Liver (tissue), 9 donors: Measurements from ENCODE around the gene DACH1. TPM values are rescaled to one million over a fixed set of nuclear protein-coding genes. Genes with fewer than 3 reads are reported as not detected.

ENCODE experiments used
- DNase-seq: peaks from one replicate; pipeline ENCODE4 v3.0.0-alpha.2; 2017; ENCODE audit warnings: low spot score
- H3K27ac ChIP-seq, 2 donors: one replicate each; pipeline ENCODE4 v1.7.0; 2013; ENCODE audit warnings: inconsistent platforms in 2 of 2, low read length in 2 of 2, control low read depth in 1 of 2, low read depth in 1 of 2, mild to moderate bottlenecking in 1 of 2
- H3K27me3 ChIP-seq, 4 donors: one replicate each; pipeline versions ENCODE4 v1.6.1 to v1.7.0; 2013; ENCODE audit warnings: low read length in 3 of 4, inconsistent platforms in 1 of 4, mild to moderate bottlenecking in 1 of 4, moderate library complexity in 1 of 4; ENCODE audit not compliant: control insufficient read depth in 4 of 4, insufficient read depth in 4 of 4
- H3K36me3 ChIP-seq, 4 donors: one replicate each; pipeline versions ENCODE4 v1.6.1 to v1.7.0; 2013; ENCODE audit warnings: low read length in 3 of 4, mild to moderate bottlenecking in 3 of 4, low read depth in 1 of 4, moderate library complexity in 1 of 4; ENCODE audit not compliant: control insufficient read depth in 4 of 4, insufficient read depth in 3 of 4
- H3K4me1 ChIP-seq, 4 donors: one replicate each; pipeline versions ENCODE4 v1.6.1 to v1.7.0; 2013; ENCODE audit warnings: low read length in 3 of 4, mild to moderate bottlenecking in 3 of 4, moderate library complexity in 1 of 4; ENCODE audit not compliant: control insufficient read depth in 4 of 4, insufficient read depth in 4 of 4
- H3K4me3 ChIP-seq, 3 donors: one replicate each; pipeline versions ENCODE4 v1.6.1 to v1.7.0; 2013; ENCODE audit warnings: low read length in 3 of 3, control low read depth in 1 of 3, low read depth in 1 of 3, mild to moderate bottlenecking in 1 of 3
- H3K9ac ChIP-seq, 2 donors: one replicate each; pipeline ENCODE4 v1.7.0; 2013; ENCODE audit warnings: low read length in 2 of 2, mild to moderate bottlenecking in 2 of 2, moderate library complexity in 2 of 2, control low read depth in 1 of 2, low read depth in 1 of 2
- H3K9me3 ChIP-seq, 4 donors: one replicate each; pipeline versions ENCODE4 v1.6.1 to v1.7.0; 2013; ENCODE audit warnings: low read length in 3 of 4; ENCODE audit not compliant: control insufficient read depth in 4 of 4
- ATF3 ChIP-seq: IDR thresholded peaks from 2 replicates; pipeline ENCODE4 v1.6.1; 2016; ENCODE audit warnings: antibody characterized with exemption
- CTCF ChIP-seq: fragments of 150-350 bp; IDR thresholded peaks from 2 replicates; pipeline ENCODE4 v1.5.1; 2017; ENCODE audit warnings: improper control_type of control experiment, low read depth, low read length; ENCODE audit not compliant: missing input control
- EGR1 ChIP-seq, 2 donors: IDR thresholded peaks; 2 replicates each; pipeline ENCODE4 v1.6.1; 2016 to 2018; ENCODE audit warnings: antibody characterized with exemption in 2 of 2, low read depth in 2 of 2
- FOXA1 ChIP-seq: IDR thresholded peaks from 2 replicates; pipeline ENCODE4 v1.6.1; 2016; ENCODE audit warnings: antibody characterized with exemption
- FOXA2 ChIP-seq: IDR thresholded peaks from 2 replicates; pipeline ENCODE4 v1.6.1; 2016; ENCODE audit warnings: antibody characterized with exemption
- GABPA ChIP-seq, 2 donors: IDR thresholded peaks in 1 of 2; conservative IDR thresholded peaks in 1 of 2; 2 replicates each; pipeline ENCODE4 v1.6.1; 2016; ENCODE audit warnings: antibody characterized with exemption in 2 of 2, mild to moderate bottlenecking in 1 of 2, moderate library complexity in 1 of 2
- HNF4A ChIP-seq, 2 donors: conservative IDR thresholded peaks; 2 replicates each; pipeline ENCODE4 v1.6.1; 2016; ENCODE audit warnings: antibody characterized with exemption in 2 of 2, mild to moderate bottlenecking in 2 of 2
- HNF4G ChIP-seq: IDR thresholded peaks from 2 replicates; pipeline ENCODE4 v1.6.1; 2016; ENCODE audit warnings: antibody characterized with exemption
- MAX ChIP-seq: IDR thresholded peaks from 2 replicates; pipeline ENCODE4 v1.6.1; 2016; ENCODE audit warnings: antibody characterized with exemption
- RAD21 ChIP-seq, 2 donors: IDR thresholded peaks; 2 replicates each; pipeline ENCODE4 v1.6.1; 2016; ENCODE audit warnings: antibody characterized with exemption in 2 of 2, mild to moderate bottlenecking in 2 of 2
- RXRA ChIP-seq, 2 donors: IDR thresholded peaks; 2 replicates each; pipeline ENCODE4 v1.6.1; 2017 to 2018; ENCODE audit warnings: antibody characterized with exemption in 2 of 2, mild to moderate bottlenecking in 1 of 2
- SP1 ChIP-seq: IDR thresholded peaks from 2 replicates; pipeline ENCODE4 v1.6.1; 2018; ENCODE audit warnings: antibody characterized with exemption, mild to moderate bottlenecking
- TAF1 ChIP-seq: conservative IDR thresholded peaks from 2 replicates; pipeline ENCODE4 v1.6.1; 2016; ENCODE audit warnings: antibody characterized with exemption, mild to moderate bottlenecking
- YY1 ChIP-seq: IDR thresholded peaks from 2 replicates; pipeline ENCODE4 v1.6.1; 2016; ENCODE audit warnings: antibody characterized with exemption, mild to moderate bottlenecking
- WGBS: extraction: QIAGEN DNeasy Blood & Tissue Kit; methylation state at CpG from one replicate; pipeline ENCODE4 v1.1.7; 2013; 5-methylcytosine and 5-hydroxymethylcytosine counted together
- polyA plus RNA-seq, 2 donors: library from polyadenylated mRNA; stranded (reverse) in 1 of 2; unstranded in 1 of 2; fragments of 200-250 nt in 1 of 2; fragments of >200 nt in 1 of 2; fragmentation: Nextera tagmentation in 1 of 2; extraction: Ambion mirVana in 1 of 2; gene quantifications; one replicate each; pipeline versions ENCODE4 v1.2.1 to v1.2.3, GENCODE V29; 2013 to 2015
- total RNA-seq, 2 donors: library from RNA; depleted of rRNA; stranded (reverse); fragments of >200 nt; gene quantifications; one replicate each; pipeline ENCODE4 v1.2.3, GENCODE V29; 2014
- TF ChIP-seq, protein P1 (sequence below): IDR thresholded peaks from 2 replicates; pipeline ENCODE4 v1.6.1; 2016; ENCODE audit warnings: antibody characterized with exemption
- TF ChIP-seq, protein P2 (sequence below): IDR thresholded peaks from 2 replicates; pipeline ENCODE4 v1.6.1; 2016; ENCODE audit warnings: antibody characterized with exemption, mild to moderate bottlenecking
- donor health status: healthy.
- donor health status: healthy.
- donor health status: healthy.
- donor health status: healthy.
- donor health status: healthy.

Gene DACH1
- total and polyA plus RNA-seq, 4 donors = 0.28 to 1.9 (median 0.77) TPM

DNA sequence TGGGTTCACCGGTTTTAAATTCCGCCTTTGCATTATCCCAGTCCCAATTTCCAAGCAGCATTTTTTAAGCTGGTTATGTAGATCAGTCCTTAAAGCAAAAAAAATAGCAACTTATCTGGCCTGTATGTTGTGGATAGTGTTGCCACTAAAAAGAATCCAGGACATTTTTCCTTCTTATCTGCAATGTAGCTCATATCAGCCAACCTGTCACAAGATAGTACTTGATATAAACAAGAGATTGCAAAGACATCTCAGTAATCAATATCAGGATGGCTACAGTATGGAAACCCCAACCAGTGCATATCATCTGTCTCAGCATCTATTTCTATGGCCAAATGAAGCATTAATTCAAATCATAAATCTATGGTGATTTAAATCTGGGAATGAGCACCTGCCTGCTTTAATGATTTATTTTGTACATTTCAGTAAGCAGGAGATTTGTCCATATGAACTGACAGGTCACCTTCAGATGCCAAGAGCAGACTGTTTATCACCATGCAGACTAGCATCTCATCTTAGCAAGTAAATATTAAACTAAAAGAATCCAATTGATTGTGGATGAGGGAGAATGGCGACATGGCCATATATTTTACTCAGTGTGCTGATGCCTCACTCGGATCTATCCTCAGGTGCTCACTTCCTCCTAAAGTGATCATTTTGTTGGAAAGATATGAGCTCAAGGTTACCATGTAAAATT is 240.4 kb downstream of the DACH1 start:
- no peak overlapping the region for H3K27ac ChIP-seq
- no peaks in the 10 kb centered on the region for H3K4me1 ChIP-seq
- H3K4me3 ChIP-seq = no peak overlapping the region
- TF ChIP-seq RXRA (IDR thresholded peaks at IDR 0.05) (no peak), MAX (no peak), ATF3 (no peak), CTCF (no peak), EGR1 (IDR thresholded peaks at IDR 0.05; ENCODE audit: low read depth in 2 of 2) (no peak), HNF4G (no peak), TAF1 (no peak), FOXA2 (no peak), FOXA1 (no peak), RAD21 (IDR thresholded peaks at IDR 0.05) (no peak), GABPA (IDR thresholded peaks at IDR 0.05 in 1 of 2, conservative IDR thresholded peaks at IDR 0.05 in 1 of 2) (no peak), YY1 (no peak)
- H3K36me3 ChIP-seq = no peaks in the 10 kb centered on the region
- WGBS = 67% methylated on average over 4 of the region's 4 CpGs
- H3K9ac ChIP-seq = no peak overlapping the region
- no peak for DNase-seq
- H3K9me3 ChIP-seq = no peaks in the 10 kb centered on the region
- peaks cover 0 to 4% (median 0%) of the 10 kb centered on the region in 4 donors for H3K27me3 ChIP-seq

DNA sequence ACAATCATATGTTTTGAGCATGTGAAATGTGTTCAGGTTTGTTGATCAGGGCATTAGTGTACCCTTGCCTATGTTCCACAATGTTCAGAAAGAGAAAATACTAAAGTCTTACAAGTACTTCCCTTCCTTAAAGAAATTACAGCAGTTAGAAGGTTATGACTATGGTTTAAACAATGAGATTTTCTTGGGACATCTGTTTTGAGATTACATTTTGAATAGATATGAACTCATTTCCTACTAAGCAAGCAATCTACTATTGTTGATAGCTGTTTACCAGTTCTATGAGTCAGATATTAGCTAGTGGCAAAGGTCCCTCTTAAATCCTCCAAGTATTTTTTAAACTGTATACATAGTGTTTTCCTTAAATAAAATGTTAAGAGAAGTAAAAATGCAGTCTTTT is 241.3 kb downstream of the DACH1 start:
- TF ChIP-seq, protein P1, sequence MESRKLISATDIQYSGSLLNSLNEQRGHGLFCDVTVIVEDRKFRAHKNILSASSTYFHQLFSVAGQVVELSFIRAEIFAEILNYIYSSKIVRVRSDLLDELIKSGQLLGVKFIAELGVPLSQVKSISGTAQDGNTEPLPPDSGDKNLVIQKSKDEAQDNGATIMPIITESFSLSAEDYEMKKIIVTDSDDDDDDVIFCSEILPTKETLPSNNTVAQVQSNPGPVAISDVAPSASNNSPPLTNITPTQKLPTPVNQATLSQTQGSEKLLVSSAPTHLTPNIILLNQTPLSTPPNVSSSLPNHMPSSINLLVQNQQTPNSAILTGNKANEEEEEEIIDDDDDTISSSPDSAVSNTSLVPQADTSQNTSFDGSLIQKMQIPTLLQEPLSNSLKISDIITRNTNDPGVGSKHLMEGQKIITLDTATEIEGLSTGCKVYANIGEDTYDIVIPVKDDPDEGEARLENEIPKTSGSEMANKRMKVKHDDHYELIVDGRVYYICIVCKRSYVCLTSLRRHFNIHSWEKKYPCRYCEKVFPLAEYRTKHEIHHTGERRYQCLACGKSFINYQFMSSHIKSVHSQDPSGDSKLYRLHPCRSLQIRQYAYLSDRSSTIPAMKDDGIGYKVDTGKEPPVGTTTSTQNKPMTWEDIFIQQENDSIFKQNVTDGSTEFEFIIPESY = no peak
- TF ChIP-seq CTCF (no peak), YY1 (no peak), RXRA (IDR thresholded peaks at IDR 0.05) (no peak), FOXA2 (no peak), SP1 (no peak), HNF4A (conservative IDR thresholded peaks at IDR 0.05) (no peak), RAD21 (IDR thresholded peaks at IDR 0.05) (no peak), GABPA (IDR thresholded peaks at IDR 0.05 in 1 of 2, conservative IDR thresholded peaks at IDR 0.05 in 1 of 2) (no peak), MAX (no peak), TAF1 (no peak), EGR1 (IDR thresholded peaks at IDR 0.05; ENCODE audit: low read depth in 2 of 2) (no peak)
- TF ChIP-seq, protein P2, sequence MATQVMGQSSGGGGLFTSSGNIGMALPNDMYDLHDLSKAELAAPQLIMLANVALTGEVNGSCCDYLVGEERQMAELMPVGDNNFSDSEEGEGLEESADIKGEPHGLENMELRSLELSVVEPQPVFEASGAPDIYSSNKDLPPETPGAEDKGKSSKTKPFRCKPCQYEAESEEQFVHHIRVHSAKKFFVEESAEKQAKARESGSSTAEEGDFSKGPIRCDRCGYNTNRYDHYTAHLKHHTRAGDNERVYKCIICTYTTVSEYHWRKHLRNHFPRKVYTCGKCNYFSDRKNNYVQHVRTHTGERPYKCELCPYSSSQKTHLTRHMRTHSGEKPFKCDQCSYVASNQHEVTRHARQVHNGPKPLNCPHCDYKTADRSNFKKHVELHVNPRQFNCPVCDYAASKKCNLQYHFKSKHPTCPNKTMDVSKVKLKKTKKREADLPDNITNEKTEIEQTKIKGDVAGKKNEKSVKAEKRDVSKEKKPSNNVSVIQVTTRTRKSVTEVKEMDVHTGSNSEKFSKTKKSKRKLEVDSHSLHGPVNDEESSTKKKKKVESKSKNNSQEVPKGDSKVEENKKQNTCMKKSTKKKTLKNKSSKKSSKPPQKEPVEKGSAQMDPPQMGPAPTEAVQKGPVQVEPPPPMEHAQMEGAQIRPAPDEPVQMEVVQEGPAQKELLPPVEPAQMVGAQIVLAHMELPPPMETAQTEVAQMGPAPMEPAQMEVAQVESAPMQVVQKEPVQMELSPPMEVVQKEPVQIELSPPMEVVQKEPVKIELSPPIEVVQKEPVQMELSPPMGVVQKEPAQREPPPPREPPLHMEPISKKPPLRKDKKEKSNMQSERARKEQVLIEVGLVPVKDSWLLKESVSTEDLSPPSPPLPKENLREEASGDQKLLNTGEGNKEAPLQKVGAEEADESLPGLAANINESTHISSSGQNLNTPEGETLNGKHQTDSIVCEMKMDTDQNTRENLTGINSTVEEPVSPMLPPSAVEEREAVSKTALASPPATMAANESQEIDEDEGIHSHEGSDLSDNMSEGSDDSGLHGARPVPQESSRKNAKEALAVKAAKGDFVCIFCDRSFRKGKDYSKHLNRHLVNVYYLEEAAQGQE = no peak
- no peak for DNase-seq
- Histone ChIP-seq H3K9me3 (no peaks in the 10 kb centered on the region), H3K27ac (no peak overlapping the region), H3K27me3 (peaks cover 0 to 4% (median 0%) of the 10 kb centered on the region in 4 donors), H3K4me3 (no peak overlapping the region), H3K4me1 (no peaks in the 10 kb centered on the region), H3K9ac (no peak overlapping the region), H3K36me3 (no peaks in the 10 kb centered on the region)
